Transverse colon (tissue), 4 donors: ENCODE data around the gene GOLGA5.
"Not testable (repeated sequence)": the region's sequence is repeated elsewhere in the genome, so short reads cannot be mapped to it uniquely, and the experiment has no call there.

Experiments used
- CTCF ChIP-seq, 5 experiments: fragments of 200-600 bp in 3 of 5; fragments of 450-650 bp in 2 of 5; sonication (generic) in 3 of 5; IDR thresholded peaks; 1 replicate in 2 of 5; 2 replicates in 3 of 5; pipeline ENCODE4 v1.5.1; 2016 to 2017; ENCODE audit warnings: antibody characterized with exemption in 5 of 5, inconsistent platforms in 3 of 5, mild to moderate bottlenecking in 2 of 5, moderate library complexity in 1 of 5
- EP300 ChIP-seq: sonication (generic); formaldehyde crosslinking; IDR thresholded peaks from one replicate; pipeline ENCODE4 v1.6.1; 2017; ENCODE audit warnings: antibody characterized with exemption, low read depth
- POLR2A ChIP-seq: fragments of 450-650 bp; IDR thresholded peaks from one replicate; pipeline ENCODE4 v1.6.1; 2016; ENCODE audit warnings: antibody characterized with exemption, mild to moderate bottlenecking, moderate library complexity
- POLR2AphosphoS5 ChIP-seq, 3 donors: sonication (generic); formaldehyde crosslinking; IDR thresholded peaks; one replicate each; pipeline ENCODE4 v1.6.1; 2016; ENCODE audit warnings: antibody characterized with exemption in 3 of 3

GRCh38 chr14:92763666-92764631, 30.2 kb upstream of the GOLGA5 start:
- not testable (repeated sequence) for TF ChIP-seq POLR2AphosphoS5 (IDR thresholded peaks at IDR 0.05); CTCF (IDR thresholded peaks at IDR 0.05); POLR2A; EP300
